GM19467 (cell line): ENCODE data around the gene PRRT1B.
"Not testable (repeated sequence)": the region's sequence is repeated elsewhere in the genome, so short reads cannot be mapped to it uniquely, and the experiment has no call there.

Experiments used
- ATAC-seq: cut with Tn5 transposase; IDR thresholded peaks from one replicate; pipeline ENCODE4 v1.9.1; 2021; ENCODE audit warnings: mild to moderate bottlenecking, moderate library complexity; ENCODE audit not compliant: unreplicated experiment

PRRT1B gene

DNA sequence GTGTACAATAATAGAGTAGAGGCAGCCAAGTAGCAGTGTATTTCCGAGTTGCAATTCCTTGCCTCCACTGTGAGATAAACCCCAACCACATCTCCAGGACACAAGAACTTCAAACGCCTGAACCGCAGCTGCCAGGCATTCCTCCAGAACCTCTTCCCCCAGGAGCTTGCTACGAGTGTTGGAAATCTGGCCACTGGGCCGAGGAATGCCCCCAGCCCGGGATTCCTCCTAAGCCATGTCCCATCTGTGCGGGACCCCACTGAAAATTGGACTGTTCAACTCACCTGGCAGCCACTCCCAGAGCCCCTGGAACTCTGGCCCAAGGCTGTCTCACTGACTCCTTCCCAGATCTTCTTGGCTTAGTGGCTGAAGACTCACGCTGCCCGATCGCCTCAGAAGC, 3.9 kb downstream of the PRRT1B start:
- ATAC-seq: not testable (repeated sequence)

DNA sequence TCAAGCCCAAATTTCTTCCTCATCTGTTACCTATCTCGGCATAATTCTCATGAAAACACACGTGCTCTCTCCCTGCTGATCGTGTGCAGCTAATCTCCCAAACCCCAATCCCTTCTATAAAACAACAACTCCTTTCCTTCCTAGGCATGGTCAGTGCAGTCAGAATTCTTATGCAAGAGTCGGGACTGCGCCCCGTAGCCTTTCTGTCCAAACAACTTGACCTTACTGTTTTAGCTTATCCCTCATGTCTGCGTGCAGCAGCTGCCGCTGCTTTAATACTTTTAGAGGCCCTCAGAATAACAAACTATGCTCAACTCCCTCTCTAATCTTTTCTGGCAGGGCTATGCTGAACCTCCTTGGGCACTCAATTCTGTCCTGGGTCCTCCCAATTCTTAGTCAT, 5.1 kb downstream of the PRRT1B start:
- not testable (repeated sequence) for ATAC-seq

DNA sequence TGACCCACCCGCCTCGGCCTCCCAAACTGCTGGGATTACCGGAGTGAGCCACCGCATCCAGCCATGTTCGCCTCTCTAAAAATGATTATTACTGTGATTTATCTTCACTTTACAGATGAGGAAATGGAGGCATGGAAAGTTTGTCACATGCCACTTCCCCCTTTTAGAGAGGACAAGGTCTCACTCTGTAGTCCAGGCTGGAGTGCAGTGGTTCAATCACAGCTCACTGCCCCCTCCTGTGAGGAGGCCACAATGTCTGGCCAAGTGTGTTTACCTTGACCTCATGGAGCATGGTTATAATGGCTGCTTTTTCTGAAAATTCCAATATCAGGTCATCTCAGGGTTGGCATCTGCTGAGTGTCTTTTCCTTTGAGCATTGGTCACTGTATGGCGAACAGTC, 6.7 kb downstream of the PRRT1B start:
- ATAC-seq: no peak

- ATAC-seq: no peak
Observed at GRCh38 chr9:131554087-131554842, 8.9 kb downstream of the PRRT1B start.

DNA sequence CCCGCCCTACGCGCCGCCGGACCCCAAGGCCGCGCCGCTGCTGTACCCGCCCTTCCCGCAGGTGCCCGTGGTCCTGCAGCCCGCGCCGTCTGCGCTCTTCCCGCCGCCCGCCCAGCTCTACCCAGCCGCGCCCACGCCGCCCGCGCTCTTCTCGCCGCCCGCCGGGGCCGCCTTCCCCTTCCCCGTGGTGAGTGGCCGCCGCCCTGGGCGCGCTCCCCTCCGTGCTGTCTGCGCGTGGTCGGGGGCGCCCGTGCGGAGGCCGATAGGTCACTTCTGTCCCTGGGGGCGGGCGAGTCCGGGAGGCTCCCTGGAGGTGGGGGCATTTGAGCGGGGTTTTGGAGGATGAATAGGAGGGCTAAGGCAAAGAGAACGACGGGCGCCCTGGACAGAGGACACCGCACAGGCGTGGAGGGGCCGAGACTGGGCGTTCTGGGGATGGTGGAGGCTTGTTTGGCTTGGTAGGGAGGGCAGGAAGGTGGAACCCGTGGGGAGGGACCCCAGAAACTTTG, 9.6 kb downstream of the PRRT1B start:
- ATAC-seq: no peak

DNA sequence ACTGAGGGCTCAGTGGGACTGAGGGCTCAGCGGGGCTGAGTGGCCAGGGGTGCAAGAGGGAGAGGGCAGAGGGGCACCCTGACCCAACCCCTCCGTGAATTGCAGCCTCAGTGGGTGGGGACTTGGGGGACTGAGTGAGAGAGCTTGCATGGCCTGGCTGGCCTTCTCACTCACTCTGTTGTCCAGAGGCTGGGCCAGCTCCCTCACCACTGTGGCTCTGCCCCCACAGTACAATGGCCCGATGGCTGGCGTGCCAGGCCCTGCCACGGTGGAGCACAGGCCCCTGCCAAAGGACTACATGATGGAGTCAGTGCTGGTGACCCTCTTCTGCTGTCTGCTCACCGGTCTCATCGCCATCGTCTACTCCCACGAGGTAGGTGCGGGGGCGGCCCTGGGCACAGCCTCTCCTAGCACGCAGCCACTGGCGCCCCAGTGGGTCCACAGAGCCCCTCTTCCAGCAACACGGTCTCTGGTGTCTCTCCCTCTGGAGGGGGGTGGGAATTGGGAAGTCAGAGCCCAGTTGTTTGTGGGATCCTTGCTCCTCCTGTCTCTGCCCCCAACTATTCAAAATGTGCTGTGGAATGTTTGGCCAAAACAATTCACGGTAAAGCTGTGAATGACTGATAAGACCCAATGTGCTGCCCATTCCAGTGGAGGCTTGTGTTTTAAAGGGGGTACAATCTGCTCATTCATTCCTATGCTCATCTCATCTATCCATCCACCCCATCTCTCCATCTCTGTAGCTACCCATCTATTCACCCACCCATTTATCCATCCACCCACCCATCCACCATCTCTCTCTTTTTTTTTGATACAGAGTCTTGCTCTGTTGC, 10.7 kb downstream of the PRRT1B start:
- ATAC-seq: no peak

DNA sequence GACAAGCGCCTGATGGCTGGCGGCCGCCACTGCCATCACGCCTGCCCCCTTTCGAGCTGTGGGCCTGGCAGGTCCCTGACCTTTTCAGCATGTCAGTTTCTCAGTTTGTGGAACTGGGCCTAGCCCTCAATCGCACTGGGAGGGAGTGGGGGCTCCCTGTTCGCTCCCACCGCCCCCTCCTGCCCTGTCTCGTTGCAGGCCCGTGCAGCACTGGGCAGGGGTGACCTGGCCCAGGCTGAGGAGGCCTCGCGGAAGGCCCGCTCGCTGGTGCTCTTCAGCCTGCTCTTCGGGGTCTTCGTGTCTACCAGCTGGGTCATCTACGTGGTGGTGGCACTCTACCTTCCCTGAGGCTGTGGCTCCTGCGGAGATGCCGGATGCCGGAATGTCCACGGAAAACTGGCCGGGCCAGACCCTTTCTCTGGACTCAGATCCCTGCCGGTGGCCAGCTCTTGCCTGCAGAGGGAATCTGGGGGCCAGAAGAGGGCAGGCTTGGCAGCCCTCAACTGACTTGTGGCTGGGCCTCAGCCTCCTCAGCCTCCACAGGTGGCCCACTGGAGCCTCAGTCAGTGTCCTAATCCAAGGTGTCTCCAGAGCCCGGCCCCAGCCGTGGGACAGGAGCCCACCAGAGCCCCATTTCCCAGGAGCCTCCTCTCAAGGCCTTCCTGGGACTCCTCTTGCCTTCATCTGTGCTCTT, 12.7 kb downstream of the PRRT1B start:
- ATAC-seq: no peak

- ATAC-seq: no peak
Observed at GRCh38 chr9:131559421-131560000, 14.2 kb downstream of the PRRT1B start.

DNA sequence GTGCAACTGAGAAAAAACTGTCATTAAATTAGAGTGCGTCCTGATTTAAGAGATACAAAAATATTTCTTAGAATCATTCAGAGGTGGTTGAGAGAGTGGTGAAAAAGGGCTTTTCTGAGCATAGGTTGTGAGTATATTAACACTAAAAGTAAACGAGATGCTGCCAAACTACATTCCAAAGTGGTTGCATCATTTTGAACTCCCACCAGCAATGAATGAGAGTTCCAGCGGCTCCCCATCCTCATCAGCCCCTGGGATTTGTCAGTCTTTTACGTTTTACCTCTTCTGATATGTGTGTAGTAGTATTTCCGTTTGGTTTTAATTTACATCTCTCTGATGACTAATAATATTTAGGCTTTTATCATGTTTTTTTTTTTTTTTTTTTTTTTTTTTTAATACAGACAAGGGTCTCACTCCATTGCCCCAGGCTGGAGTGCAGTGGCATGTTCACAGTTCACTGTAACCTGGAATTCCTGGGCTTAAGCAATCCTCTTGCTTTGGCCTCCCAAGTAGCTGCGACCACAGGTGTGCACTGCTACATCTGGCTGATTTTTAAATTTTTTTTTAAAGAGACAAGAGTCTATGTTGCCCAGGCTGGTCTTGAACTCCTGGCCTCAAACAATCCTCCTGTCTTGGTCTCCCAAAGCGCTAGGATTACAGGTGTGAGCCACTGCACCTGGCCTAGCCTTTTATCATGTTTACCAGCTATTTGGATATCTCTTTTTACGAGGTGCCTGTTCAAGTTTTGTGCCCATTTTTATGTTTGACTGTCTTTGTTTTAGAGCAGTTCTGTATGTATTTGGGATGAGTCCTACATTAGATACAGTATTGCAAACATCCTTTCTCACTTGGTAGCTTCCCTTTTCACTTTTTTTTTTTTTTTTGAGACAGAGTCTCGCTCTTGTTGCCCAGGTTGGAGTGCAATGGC, 17.0 kb downstream of the PRRT1B start:
- ATAC-seq: no peak

- no peak for ATAC-seq
Observed at GRCh38 chr9:131565369-131565768, 20.0 kb downstream of the PRRT1B start.

DNA sequence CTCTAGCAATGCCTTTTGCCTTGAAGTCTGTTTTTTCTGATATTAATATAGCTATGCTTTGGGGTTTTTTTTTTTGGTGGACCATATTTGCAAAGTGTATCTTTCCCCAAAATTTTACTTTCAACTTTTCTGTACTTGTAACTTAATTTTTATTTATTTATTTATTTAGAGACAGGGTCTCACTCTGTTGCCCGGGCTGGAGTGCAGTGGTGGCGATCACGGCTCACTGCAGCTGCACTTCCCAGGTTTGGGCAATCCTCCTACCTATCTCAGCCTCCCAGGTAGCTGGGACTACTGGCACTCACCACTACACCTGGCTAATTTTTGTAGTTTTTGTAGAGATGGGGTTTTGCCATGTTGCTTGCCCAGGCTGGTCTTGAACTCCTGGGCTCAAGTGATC, 20.8 kb downstream of the PRRT1B start:
- ATAC-seq: no peak

- no peak for ATAC-seq
Observed at GRCh38 chr9:131567910-131568309, 22.6 kb downstream of the PRRT1B start.

DNA sequence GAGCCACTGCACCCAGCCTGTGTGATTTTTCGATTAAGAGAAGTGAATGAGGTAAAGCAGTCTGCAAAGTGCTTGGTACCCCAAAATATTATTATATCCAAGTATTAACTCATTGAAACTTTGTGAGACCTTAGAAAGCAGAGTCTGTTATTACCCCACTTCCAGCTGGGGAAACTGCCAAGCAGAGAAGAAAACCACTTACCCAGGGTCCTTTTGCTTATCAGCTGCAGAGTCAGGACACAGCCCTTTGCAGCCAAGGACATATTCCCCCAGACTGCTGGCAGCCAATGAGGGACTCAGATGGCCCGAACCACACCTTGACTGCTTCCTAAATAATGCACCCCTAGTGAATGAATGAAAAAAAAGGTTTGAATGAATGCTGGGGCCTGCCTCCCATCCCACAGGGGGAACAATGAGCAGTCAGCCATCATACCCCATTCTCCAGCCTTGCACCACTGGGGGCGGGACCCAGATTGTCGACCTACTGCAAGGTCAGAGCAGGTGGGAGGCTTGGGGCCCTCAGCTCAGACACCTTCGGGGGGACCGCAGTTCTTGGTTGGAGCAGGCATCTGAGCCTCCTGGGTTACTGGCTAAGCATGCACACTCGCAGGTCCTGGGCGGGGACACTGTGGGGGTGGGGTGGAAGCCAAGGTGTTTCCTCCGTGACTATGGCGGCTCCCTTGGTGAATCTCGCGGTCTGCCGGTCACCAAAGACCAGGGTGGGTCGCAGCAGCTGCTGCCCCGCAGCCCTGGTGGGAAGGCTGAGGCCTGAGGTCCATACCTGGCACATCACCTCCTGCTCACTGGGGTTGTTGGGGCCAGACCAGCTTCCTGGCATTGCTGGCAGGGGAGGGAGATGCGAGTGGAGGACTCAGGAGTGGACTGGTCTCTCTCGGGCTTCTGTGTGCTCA, 29.7 kb downstream of the PRRT1B start:
- ATAC-seq: no peak

DNA sequence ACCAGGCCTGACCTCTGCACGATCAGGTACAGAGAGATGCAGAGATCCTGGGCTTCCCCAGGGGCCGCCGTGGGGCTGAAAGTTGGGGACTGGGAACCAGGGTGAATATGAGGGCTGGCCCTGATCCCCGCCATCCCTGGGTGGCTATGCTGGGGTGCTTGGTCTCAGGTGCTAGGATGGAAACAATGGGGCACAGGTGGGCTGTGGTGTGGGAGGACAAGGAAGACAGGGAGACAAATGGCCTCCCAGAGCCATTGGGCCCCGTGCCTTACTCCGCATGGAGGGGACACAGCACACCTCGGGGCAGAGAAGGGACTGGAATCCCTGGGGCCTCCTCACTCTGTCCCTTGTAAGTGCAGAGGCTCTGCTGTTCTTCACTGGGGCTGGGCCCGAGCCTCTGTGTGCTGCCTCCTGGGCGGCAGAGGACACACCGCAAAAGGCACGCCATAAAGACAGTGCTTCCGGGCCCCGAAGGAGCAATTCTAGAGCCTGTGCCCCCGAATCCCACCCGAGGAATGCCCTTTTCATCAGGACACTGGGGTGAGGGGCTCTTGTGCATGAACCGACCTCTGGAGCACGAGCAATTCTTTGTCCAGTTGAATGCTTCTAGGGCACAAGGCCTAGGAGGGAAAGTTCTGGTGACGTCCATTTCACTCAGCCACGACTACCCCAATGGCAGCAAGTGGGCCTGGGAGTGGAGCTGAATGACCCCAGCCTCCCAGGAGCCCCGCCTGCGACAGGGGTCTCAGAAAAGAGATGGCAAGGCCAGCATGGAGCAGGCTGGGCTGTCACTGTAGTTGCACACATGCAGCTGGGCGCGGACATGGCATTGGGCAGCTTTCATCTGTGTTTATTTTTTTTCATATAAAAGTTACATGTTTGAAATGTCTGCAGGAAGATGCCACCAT, 30.9 kb downstream of the PRRT1B start:
- no peak for ATAC-seq

DNA sequence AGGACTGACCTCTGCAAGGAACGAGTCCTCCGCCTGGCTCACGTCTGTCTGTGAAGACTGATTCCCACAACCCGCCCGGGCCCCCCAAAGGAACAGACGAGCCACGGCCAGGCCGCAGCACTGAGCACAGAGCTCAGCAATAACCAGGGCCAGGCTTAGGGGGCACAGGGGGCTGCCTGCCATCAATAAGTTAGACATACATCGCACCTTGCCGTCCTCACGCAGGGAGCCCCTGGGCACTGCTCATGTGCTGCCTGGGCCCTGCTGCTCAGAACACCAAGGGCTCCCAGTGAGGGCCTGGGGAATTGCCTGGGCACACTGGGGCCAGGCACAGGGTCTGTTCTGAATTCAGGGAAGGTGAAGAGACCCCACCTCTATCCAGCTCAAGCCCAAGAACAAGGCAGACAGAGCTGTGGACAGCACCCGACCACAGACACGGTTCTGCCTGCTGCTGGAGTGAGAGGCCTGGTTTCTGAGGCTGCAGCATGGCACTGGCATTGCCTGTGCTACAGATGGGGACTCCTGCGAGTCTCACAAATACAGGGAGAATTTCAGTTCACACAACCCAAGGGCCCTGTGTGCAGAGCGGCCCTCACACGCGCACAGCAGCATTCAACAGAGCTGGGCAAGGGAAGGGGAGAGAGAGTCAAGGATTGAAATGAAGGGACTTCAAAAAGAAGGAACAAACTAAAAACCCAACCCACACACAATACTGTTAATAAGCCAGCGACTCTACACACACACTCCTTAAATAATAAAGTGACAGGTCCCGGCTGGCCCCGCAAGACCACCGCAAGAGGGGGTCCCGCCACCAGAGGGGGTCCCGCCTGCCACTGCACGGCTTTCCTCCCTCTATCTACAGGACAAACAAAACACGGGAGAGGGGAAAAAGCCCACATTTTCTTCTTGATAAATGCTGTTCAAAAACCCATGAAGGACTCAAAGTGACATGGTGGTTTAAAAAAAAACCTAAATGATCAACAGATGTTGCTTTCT, 32.0 kb downstream of the PRRT1B start:
- no peak for ATAC-seq

GRCh38 chr9:131578021-131578420, 32.7 kb downstream of the PRRT1B start:
- no peak for ATAC-seq
